H9 (cell line): ENCODE measurements around the gene CDK10. TPM values are rescaled to one million over a fixed set of nuclear protein-coding genes. Genes with fewer than 3 reads are reported as not detected.

ENCODE experiments used
- DNase-seq: peaks from one replicate; pipeline ENCODE4 v3.0.0-alpha.2; 2017
- H2AFZ ChIP-seq: one replicate; pipeline ENCODE4 v1.6.1; 2013; ENCODE audit warnings: mild to moderate bottlenecking, low read length, control low read depth, moderate library complexity
- H2AK5ac ChIP-seq: 2 replicates; pipeline ENCODE4 v1.6.1; 2013; ENCODE audit warnings: low read length, control low read depth, mixed read lengths; ENCODE audit not compliant: insufficient read length
- H2BK120ac ChIP-seq: one replicate; pipeline ENCODE4 v1.6.1; 2013; ENCODE audit warnings: low read depth, mild to moderate bottlenecking, low read length, control low read depth, inconsistent platforms; ENCODE audit not compliant: poor library complexity, severe bottlenecking
- H2BK12ac ChIP-seq: 2 replicates; pipeline ENCODE4 v1.6.1; 2013; ENCODE audit warnings: low read length, control low read depth, mixed read lengths, low read depth; ENCODE audit not compliant: insufficient read length
- H2BK15ac ChIP-seq: 2 replicates; pipeline ENCODE4 v1.6.1; 2013; ENCODE audit warnings: low read depth, low read length, control low read depth
- H2BK20ac ChIP-seq: one replicate; pipeline ENCODE4 v1.6.1; 2013; ENCODE audit warnings: low read depth, mild to moderate bottlenecking, low read length, control low read depth, inconsistent platforms; ENCODE audit not compliant: poor library complexity, severe bottlenecking
- H2BK5ac ChIP-seq: 2 replicates; pipeline ENCODE4 v1.6.1; 2013; ENCODE audit warnings: low read length, control low read depth, mixed read lengths; ENCODE audit not compliant: insufficient read length
- H3K14ac ChIP-seq: 2 replicates; pipeline ENCODE4 v1.6.1; 2013; ENCODE audit warnings: low read length, control low read depth; ENCODE audit not compliant: insufficient read depth
- H3K18ac ChIP-seq: 2 replicates; pipeline ENCODE4 v1.6.1; 2013; ENCODE audit warnings: low read depth, mild to moderate bottlenecking, mixed read lengths, low read length, control low read depth; ENCODE audit not compliant: insufficient read length
- H3K23ac ChIP-seq: 2 replicates; pipeline ENCODE4 v1.6.1; 2013; ENCODE audit warnings: low read length, control low read depth, mixed read lengths, low read depth; ENCODE audit not compliant: insufficient read length
- H3K23me2 ChIP-seq: 2 replicates; pipeline ENCODE4 v1.6.1; 2013; ENCODE audit warnings: low read depth, mild to moderate bottlenecking, mixed read lengths, low read length, control low read depth; ENCODE audit not compliant: insufficient read length, poor library complexity, severe bottlenecking
- H3K27ac ChIP-seq: 2 replicates; pipeline ENCODE4 v1.5.1; 2013; ENCODE audit warnings: low read length, control low read depth, mixed read lengths, low read depth; ENCODE audit not compliant: insufficient read length
- H3K27me3 ChIP-seq: 2 replicates; pipeline ENCODE4 v1.6.1; 2013; ENCODE audit warnings: low read length, control low read depth, inconsistent platforms; ENCODE audit not compliant: insufficient read depth
- H3K4ac ChIP-seq: 2 replicates; pipeline ENCODE4 v1.6.1; 2013; ENCODE audit warnings: low read depth, mild to moderate bottlenecking, control low read depth, inconsistent platforms, low read length, moderate library complexity
- H3K4me1 ChIP-seq: 2 replicates; pipeline ENCODE4 v1.6.1; 2013; ENCODE audit warnings: low read length, control low read depth, inconsistent platforms; ENCODE audit not compliant: insufficient read depth
- H3K4me2 ChIP-seq: 2 replicates; pipeline ENCODE4 v1.6.1; 2013; ENCODE audit warnings: low read length, control low read depth, mixed read lengths; ENCODE audit not compliant: insufficient read length, insufficient read depth
- H3K56ac ChIP-seq: 2 replicates; pipeline ENCODE4 v1.6.1; 2013; ENCODE audit warnings: low read depth, mild to moderate bottlenecking, mixed read lengths, low read length, control low read depth; ENCODE audit not compliant: insufficient read length
- H3K79me1 ChIP-seq: 2 replicates; pipeline ENCODE4 v1.6.1; 2013; ENCODE audit warnings: low read depth, mild to moderate bottlenecking, moderate library complexity, low read length, control low read depth, inconsistent platforms; ENCODE audit not compliant: insufficient read depth, poor library complexity, severe bottlenecking
- H3K79me2 ChIP-seq: 2 replicates; pipeline ENCODE4 v1.6.1; 2013; ENCODE audit warnings: low read length, control low read depth, inconsistent platforms; ENCODE audit not compliant: insufficient read depth
- H3K9ac ChIP-seq: 2 replicates; pipeline ENCODE4 v1.6.1; 2013; ENCODE audit warnings: low read length, control low read depth, mixed read lengths; ENCODE audit not compliant: insufficient read length; ENCODE audit errors: extremely low read depth
- H3K9me3 ChIP-seq: one replicate; pipeline ENCODE4 v1.6.1; 2013; ENCODE audit warnings: low read depth, low read length, inconsistent platforms; ENCODE audit not compliant: control insufficient read depth
- H3T11ph ChIP-seq: one replicate; pipeline ENCODE4 v1.6.1; 2013; ENCODE audit warnings: mild to moderate bottlenecking, low read length, control low read depth, inconsistent platforms
- H4K20me1 ChIP-seq: one replicate; pipeline ENCODE4 v1.6.1; 2013; ENCODE audit not compliant: control insufficient read depth, insufficient read length, insufficient read depth
- H4K5ac ChIP-seq: 2 replicates; pipeline ENCODE4 v1.6.1; 2013; ENCODE audit warnings: low read depth, mild to moderate bottlenecking, mixed read lengths, low read length, control low read depth; ENCODE audit not compliant: insufficient read length
- H4K8ac ChIP-seq: replicated peaks from 2 replicates; pipeline ENCODE4 v1.6.1; 2013; ENCODE audit warnings: low read length, control low read depth, mixed read lengths, low read depth; ENCODE audit not compliant: insufficient read length
- H4K91ac ChIP-seq: 2 replicates; pipeline ENCODE4 v1.6.1; 2013; ENCODE audit warnings: low read depth, mild to moderate bottlenecking, moderate library complexity, mixed read lengths, low read length, control low read depth; ENCODE audit not compliant: insufficient read length
- H3K27ac Mint-ChIP-seq, 3 experiments: 2 replicates in 2 of 3; 3 replicates in 1 of 3; pipeline ENCODE4 v1.8.0; 2020 to 2021; ENCODE audit warnings: mixed read lengths in 3 of 3, mild to moderate bottlenecking in 1 of 3, moderate library complexity in 1 of 3
- H3K27me3 Mint-ChIP-seq: 2 replicates; pipeline ENCODE4 v1.8.0; 2021; ENCODE audit warnings: low read depth, mild to moderate bottlenecking, moderate library complexity, mixed read lengths
- H3K36me3 Mint-ChIP-seq, 3 experiments: 2 replicates in 2 of 3; 3 replicates in 1 of 3; pipeline ENCODE4 v1.8.0; 2020 to 2021; ENCODE audit warnings: low read depth in 3 of 3, mixed read lengths in 3 of 3; ENCODE audit not compliant: insufficient read depth in 1 of 3
- H3K4me1 Mint-ChIP-seq, 2 experiments: 2 replicates each; pipeline ENCODE4 v1.8.0; 2020; ENCODE audit warnings: mixed read lengths in 2 of 2
- H3K4me3 Mint-ChIP-seq, 2 experiments: 2 replicates in 1 of 2; 3 replicates in 1 of 2; pipeline ENCODE4 v1.8.0; 2020 to 2021; ENCODE audit warnings: mild to moderate bottlenecking in 2 of 2, mixed read lengths in 2 of 2, moderate library complexity in 1 of 2
- H3K9me3 Mint-ChIP-seq, 2 experiments: 2 replicates in 1 of 2; 3 replicates in 1 of 2; pipeline ENCODE4 v1.8.0; 2020; ENCODE audit warnings: mild to moderate bottlenecking in 2 of 2, mixed read lengths in 2 of 2, moderate library complexity in 1 of 2
- WGBS: extraction: QIAGEN DNeasy Blood & Tissue Kit; methylation state at CpG from one replicate; pipeline ENCODE4 v1.1.7; 2013; ENCODE audit warnings: missing lambda C conversion rate, low lambda C conversion rate, mixed read lengths; ENCODE audit not compliant: insufficient read length; ENCODE audit errors: extremely low coverage; 5-methylcytosine and 5-hydroxymethylcytosine counted together
- total RNA-seq: library from RNA; stranded (reverse); gene quantifications from 2 replicates; pipeline ENCODE4 v1.2.1, GENCODE V29; 2021
- TF ChIP-seq, protein P1 (sequence below): fragments of 200-600 bp; sonication (generic); conservative IDR thresholded peaks from 3 replicates; pipeline ENCODE4 v1.8.0; 2021; ENCODE audit warnings: antibody characterized with exemption, mild to moderate bottlenecking

The CDK10 gene
- total RNA-seq, 1 experiment from 2014 or later = 77.1 TPM

DNA sequence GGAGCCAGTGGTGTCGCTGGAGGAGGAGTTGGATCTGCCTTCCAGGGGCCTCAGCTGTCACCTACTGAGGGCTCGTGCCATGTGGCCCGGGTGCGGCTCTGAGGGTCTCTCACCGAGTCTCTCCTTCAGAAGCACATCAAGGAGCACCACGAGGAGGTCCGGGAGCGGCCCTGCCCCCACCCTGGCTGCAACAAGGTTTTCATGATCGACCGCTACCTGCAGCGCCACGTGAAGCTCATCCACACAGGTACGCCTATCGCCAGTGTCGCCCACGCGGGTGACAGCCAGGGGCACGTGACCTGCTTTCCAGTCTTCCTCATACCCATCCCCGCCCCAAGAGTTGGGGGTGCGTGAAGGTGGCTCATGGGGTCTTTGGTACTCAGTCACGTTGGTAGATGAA is 47.3 kb downstream of the CDK10 start:
- Mint-ChIP-seq H3K4me1 (peaks cover 9 to 19% of the 10 kb centered on the region in 2 experiments), H3K4me3 (no peak overlapping the region), H3K27ac (no peak overlapping the region), H3K9me3 (no peaks in the 10 kb centered on the region; a peak in 1 of 5 replicates), H3K36me3 (peaks cover 48 to 86% (median 86%) of the 10 kb centered on the region in 3 experiments; a peak in 6 of 7 replicates), H3K27me3 (no peaks in the 10 kb centered on the region; the same call in 1 of the 2 replicates)
- Histone ChIP-seq H3K18ac (no peak overlapping the region), H2BK5ac (no peak overlapping the region), H2BK20ac (no peak overlapping the region), H4K5ac (no peak overlapping the region), H4K20me1 (no peaks in the 10 kb centered on the region), H3K23ac (no peak overlapping the region), H3K27ac (no peak overlapping the region), H3K9me3 (no peaks in the 10 kb centered on the region), H3K79me1 (no peaks in the 10 kb centered on the region), H3K4me2 (no peak overlapping the region), H3K79me2 (no peaks in the 10 kb centered on the region), H2BK120ac (no peak overlapping the region), H4K8ac (no peak overlapping the region), H2AFZ (no peak overlapping the region), H3T11ph (no peak overlapping the region), H3K9ac (no peak overlapping the region), H2BK15ac (no peak overlapping the region), H3K4me1 (no peaks in the 10 kb centered on the region), H3K4ac (no peak overlapping the region), H2AK5ac (no peak overlapping the region), H3K23me2 (no peaks in the 10 kb centered on the region), H3K27me3 (no peaks in the 10 kb centered on the region), H3K56ac (no peak overlapping the region), H3K14ac (no peak overlapping the region), H2BK12ac (no peak overlapping the region), H4K91ac (no peak overlapping the region)
- TF ChIP-seq, protein P1, sequence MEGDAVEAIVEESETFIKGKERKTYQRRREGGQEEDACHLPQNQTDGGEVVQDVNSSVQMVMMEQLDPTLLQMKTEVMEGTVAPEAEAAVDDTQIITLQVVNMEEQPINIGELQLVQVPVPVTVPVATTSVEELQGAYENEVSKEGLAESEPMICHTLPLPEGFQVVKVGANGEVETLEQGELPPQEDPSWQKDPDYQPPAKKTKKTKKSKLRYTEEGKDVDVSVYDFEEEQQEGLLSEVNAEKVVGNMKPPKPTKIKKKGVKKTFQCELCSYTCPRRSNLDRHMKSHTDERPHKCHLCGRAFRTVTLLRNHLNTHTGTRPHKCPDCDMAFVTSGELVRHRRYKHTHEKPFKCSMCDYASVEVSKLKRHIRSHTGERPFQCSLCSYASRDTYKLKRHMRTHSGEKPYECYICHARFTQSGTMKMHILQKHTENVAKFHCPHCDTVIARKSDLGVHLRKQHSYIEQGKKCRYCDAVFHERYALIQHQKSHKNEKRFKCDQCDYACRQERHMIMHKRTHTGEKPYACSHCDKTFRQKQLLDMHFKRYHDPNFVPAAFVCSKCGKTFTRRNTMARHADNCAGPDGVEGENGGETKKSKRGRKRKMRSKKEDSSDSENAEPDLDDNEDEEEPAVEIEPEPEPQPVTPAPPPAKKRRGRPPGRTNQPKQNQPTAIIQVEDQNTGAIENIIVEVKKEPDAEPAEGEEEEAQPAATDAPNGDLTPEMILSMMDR = no peak
- no CpG with 5 or more reads among the region's 21 CpGs for WGBS
- no peak for DNase-seq
